Adrenal gland (tissue), 12 donors: ENCODE results near the gene CA7. TPM values are rescaled to one million over a fixed set of nuclear protein-coding genes. Genes with fewer than 3 reads are reported as not detected.

ENCODE experiments used
- DNase-seq, 7 donors: peaks; one replicate each; pipeline ENCODE4 v3.0.0-alpha.2; 2019 to 2020
- H3K27ac ChIP-seq, 5 donors: fragments of 200-600 bp; sonication (generic) in 4 of 5; 1 replicate in 3 of 5; 2 replicates in 2 of 5; pipeline versions ENCODE4 v1.5.1 to v1.8.0; 2016 to 2020; ENCODE audit warnings: mild to moderate bottlenecking in 1 of 5
- H3K27me3 ChIP-seq: fragments of 200-600 bp; 2 replicates; pipeline ENCODE4 v1.8.0; 2021
- H3K36me3 ChIP-seq, 2 donors: fragments of 200-600 bp; replicated peaks in 1 of 2; 1 replicate in 1 of 2; 2 replicates in 1 of 2; pipeline versions ENCODE4 v1.5.1 to v1.8.0; 2018 to 2022
- H3K4me1 ChIP-seq, 2 donors: fragments of 200-600 bp; replicated peaks in 1 of 2; 1 replicate in 1 of 2; 2 replicates in 1 of 2; pipeline versions ENCODE4 v1.5.1 to v1.8.0; 2018 to 2021
- H3K4me3 ChIP-seq, 4 donors: fragments of 200-600 bp; sonication (generic) in 3 of 4; one replicate each; pipeline ENCODE4 v1.5.1; 2016 to 2018
- H3K9me3 ChIP-seq, 3 donors: fragments of 200-600 bp; sonication (generic) in 1 of 3; replicated peaks in 1 of 3; 1 replicate in 2 of 3; 2 replicates in 1 of 3; pipeline versions ENCODE4 v1.5.1 to v1.8.0; 2016 to 2021
- POLR2A ChIP-seq, 2 donors: fragments of 450-650 bp; IDR thresholded peaks; one replicate each; pipeline ENCODE4 v1.6.1; 2017; ENCODE audit warnings: antibody characterized with exemption in 2 of 2, mild to moderate bottlenecking in 2 of 2, moderate library complexity in 1 of 2
- WGBS, 4 donors: extraction: QIAGEN DNeasy Blood & Tissue Kit in 2 of 4; methylation state at CpG; one replicate each; pipeline versions ENCODE4 v1.1.5 to v1.1.7; 2013 to 2017; 5-methylcytosine and 5-hydroxymethylcytosine counted together
- intact Hi-C, 2 donors: fragments of 100-400 bp; cut with DNase I; formaldehyde crosslinking; loops; one replicate each; pipeline versions ENCODE4 v1.14.1 to v1.15.0; 2022 to 2023
- polyA plus RNA-seq, 3 donors: library from polyadenylated mRNA; stranded (reverse); fragments of 200-250 nt in 2 of 3; fragments of 350-450 nt in 1 of 3; fragmentation: Illumina TruSeq in 1 of 3; extraction: RNeasy Lipid Tissue Mini Kit (QIAGEN cat#74804) in 1 of 3; gene quantifications; one replicate each; pipeline ENCODE4 v1.2.3, GENCODE V29; 2013 to 2014
- total RNA-seq, 9 donors: library from RNA; depleted of rRNA in 4 of 9; stranded (reverse); fragments of >200 nt in 4 of 9; fragments of 120-200 nt in 1 of 9; fragmentation: NEBNext Ultra II Directional in 1 of 9; extraction: Animal tissue kit (Norgen Biotek cat#: 25700) in 1 of 9; gene quantifications; one replicate each; pipeline versions ENCODE4 v1.1.0 to v1.2.4, GENCODE V29; 2013 to 2023
- TF ChIP-seq, protein P1 (sequence below), 6 experiments: fragments of 450-650 bp in 4 of 6; fragments of 200-600 bp in 2 of 6; sonication (generic) in 1 of 6; IDR thresholded peaks; 1 replicate in 5 of 6; 2 replicates in 1 of 6; pipeline versions ENCODE4 v1.5.1 to v1.8.0; 2016 to 2021; ENCODE audit warnings: antibody characterized with exemption in 6 of 6, mild to moderate bottlenecking in 2 of 6, moderate library complexity in 1 of 6
- donor health status: healthy with polysubstance abuse.
- donor health status: Bipolar disorder and iron deficiency.
- donor health status: DM: yes; HTN: yes; CAD: no.
- donor health status: DM: no; HTN: no; CAD: no.
- donor health status: DM: no; HTN: no; CAD: no.
- donor health status: DM: yes; HTN: yes; CAD: no.

The CA7 gene
- total and polyA plus RNA-seq, 12 donors = not detected

DNA sequence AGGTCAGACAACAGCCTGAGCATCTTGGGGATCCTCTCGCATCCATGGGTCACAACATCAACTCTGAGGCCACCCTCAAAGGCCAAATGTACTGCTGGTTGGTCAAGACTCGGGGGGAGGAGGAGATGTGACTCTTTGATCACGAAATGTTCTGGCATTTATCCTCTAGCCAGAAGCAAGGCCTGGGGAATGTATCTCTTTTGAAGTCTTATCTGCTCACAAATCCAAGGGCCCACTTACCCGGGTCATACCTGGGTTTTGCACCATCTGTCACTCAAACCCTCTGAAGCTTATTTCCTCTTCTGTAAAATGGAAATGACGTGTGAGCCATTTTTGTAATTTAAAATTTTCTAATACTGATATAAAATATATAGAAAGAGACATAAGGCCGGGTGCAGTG is 13.2 kb downstream of the CA7 start:
- Histone ChIP-seq H3K27me3 (no peaks in the 10 kb centered on the region), H3K9me3 (no peaks in the 10 kb centered on the region), H3K4me1 (peaks cover 0 to 5% of the 10 kb centered on the region in 2 donors), H3K4me3 (no peak overlapping the region), H3K27ac (no peak overlapping the region), H3K36me3 (no peaks in the 10 kb centered on the region)
- DNase-seq = no peak
- intact Hi-C loops = no loop called here
- no peak for TF ChIP-seq POLR2A (IDR thresholded peaks at IDR 0.05)
- TF ChIP-seq, protein P1, sequence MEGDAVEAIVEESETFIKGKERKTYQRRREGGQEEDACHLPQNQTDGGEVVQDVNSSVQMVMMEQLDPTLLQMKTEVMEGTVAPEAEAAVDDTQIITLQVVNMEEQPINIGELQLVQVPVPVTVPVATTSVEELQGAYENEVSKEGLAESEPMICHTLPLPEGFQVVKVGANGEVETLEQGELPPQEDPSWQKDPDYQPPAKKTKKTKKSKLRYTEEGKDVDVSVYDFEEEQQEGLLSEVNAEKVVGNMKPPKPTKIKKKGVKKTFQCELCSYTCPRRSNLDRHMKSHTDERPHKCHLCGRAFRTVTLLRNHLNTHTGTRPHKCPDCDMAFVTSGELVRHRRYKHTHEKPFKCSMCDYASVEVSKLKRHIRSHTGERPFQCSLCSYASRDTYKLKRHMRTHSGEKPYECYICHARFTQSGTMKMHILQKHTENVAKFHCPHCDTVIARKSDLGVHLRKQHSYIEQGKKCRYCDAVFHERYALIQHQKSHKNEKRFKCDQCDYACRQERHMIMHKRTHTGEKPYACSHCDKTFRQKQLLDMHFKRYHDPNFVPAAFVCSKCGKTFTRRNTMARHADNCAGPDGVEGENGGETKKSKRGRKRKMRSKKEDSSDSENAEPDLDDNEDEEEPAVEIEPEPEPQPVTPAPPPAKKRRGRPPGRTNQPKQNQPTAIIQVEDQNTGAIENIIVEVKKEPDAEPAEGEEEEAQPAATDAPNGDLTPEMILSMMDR (IDR thresholded peaks at IDR 0.05) = no peak
- 81 to 86% (median 83%) methylated on average over 6 of the region's 6 CpGs for WGBS, 4 donors

DNA sequence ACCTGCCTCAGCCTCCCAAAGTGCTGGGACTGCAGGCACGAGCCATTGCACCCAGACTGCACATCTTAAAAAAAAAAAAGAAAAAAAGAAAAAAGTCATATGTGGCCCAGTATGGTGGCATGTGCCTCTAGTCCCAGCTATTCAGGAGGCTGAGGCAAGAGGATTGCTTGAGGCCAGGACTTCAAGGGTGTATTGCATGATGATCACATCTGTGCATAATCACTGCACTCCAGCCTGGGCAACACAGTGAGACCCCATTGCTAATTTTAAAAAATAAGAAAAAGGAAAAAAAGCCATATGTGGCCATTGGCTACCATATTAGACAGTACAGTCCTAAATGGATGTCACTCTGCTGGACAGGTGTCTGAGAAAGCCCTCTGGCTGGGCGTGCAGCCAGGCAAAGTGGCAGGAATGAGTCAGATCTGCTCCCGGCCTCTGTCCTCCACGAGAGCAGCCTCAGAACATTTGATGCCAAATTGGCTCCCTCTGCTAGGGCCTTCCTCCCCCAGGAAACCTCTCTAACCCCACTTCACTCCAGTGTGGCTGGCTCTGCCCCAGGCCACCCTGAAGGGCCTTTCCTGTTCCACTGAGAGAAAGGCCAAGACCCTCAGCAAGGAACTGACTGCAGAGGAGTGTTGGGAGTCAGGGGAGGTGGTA is 14.7 kb downstream of the CA7 start:
- WGBS, 4 donors = 33 to 46% (median 40%) methylated on average over 4 of the region's 4 CpGs
- no peaks in the 10 kb centered on the region for H3K27me3 ChIP-seq
- no peaks in the 10 kb centered on the region for H3K9me3 ChIP-seq

DNA sequence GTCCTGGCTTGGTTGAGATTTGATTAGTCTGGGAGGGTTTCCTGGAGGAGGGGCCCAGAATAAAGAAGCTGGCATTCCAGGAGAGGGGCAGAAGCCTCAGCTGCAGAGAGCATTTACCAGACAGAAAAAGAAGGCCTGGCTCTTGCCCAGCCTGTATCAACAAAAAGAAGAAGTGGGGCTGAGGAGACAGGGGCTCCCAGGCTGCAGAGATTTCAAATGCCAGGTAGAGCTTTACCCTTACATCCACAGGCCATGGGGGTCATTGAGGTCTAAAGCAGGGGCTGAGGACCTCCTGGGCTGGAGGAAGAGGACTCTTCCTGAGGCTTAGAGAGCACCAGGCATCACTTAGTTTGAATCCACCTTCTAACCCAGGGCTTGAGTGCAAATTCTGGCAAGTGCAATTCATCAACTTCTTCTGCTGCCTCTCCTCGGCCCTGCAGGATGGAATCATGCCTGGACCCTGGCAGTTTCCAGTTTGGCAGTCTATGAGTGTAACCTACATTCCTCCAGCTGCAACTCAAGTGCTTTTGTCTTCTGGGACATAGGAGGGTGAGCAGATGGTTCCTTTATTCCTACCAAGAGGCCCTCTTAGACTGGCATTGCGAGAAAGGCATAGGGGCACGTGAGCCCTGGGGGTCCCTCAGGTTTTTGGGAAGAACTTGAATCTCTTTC is 15.3 kb downstream of the CA7 start:
- DNase-seq = no peak
- H3K9me3 ChIP-seq = no peaks in the 10 kb centered on the region
- no peaks in the 10 kb centered on the region for H3K36me3 ChIP-seq
- WGBS, 4 donors = 64 to 76% (median 74%) methylated on average over 2 to 3 of the region's 3 CpGs
- TF ChIP-seq, protein P1 (IDR thresholded peaks at IDR 0.05) = no peak
- TF ChIP-seq POLR2A (IDR thresholded peaks at IDR 0.05) = no peak
- H3K27me3 ChIP-seq = no peaks in the 10 kb centered on the region
- no peak overlapping the region for H3K4me3 ChIP-seq
- no peak overlapping the region for H3K27ac ChIP-seq
- intact Hi-C loops = loop anchor here (10.0 kb wide), 3 partner anchors 125 to 455 kb away; partner anchors contain the start of gene CMTM3 (in 1 of the 2)
- peaks cover 0 to 5% of the 10 kb centered on the region in 2 donors for H3K4me1 ChIP-seq

More for the DNA sequence above, 14.7 kb downstream of the CA7 start:
- Histone ChIP-seq H3K36me3 (no peaks in the 10 kb centered on the region), H3K27ac (no peak overlapping the region), H3K4me1 (peaks cover 0 to 5% of the 10 kb centered on the region in 2 donors), H3K4me3 (no peak overlapping the region)
- no peak for TF ChIP-seq POLR2A (IDR thresholded peaks at IDR 0.05)
- TF ChIP-seq, protein P1 (IDR thresholded peaks at IDR 0.05) = no peak
- intact Hi-C loops = no loop called here
- DNase-seq = peak; percentile 88 to 94 (median 93)

DNA sequence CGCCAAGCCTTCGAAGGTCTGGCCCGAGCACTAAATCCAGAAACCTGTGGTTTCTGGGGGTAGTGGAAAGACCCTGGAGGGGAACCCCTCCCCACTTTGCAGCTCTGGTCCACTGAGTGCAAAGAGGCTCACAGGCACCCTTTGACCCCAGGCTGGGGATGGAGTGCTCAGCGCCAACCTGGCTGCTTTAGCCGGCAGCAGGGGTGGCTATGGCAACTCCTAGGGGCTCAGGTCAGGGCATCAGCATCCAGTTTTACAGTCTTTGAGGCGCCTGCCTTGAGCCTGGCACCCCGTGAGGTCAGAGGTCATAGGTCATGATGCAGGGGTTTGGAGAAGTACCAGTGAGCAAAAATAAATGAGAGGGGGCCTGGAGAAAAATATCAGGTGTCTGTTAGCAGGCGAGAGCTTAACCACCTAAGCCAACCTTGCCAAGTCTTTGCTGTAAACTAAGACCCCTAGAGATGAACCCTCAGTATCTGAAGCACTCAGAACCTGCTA is 17.9 kb downstream of the CA7 start:
- TF ChIP-seq, protein P1 (IDR thresholded peaks at IDR 0.05) = no peak
- no peak for TF ChIP-seq POLR2A (IDR thresholded peaks at IDR 0.05)
- H3K4me1 ChIP-seq = peaks cover 0 to 5% of the 10 kb centered on the region in 2 donors
- intact Hi-C loops = loop anchor here (10.0 kb wide), 3 partner anchors 127 to 457 kb away; partner anchors contain the start of gene CMTM3 (in 1 of the 2)

More for the DNA sequence above, 17.9 kb downstream of the CA7 start:
- Histone ChIP-seq H3K4me3 (no peak overlapping the region), H3K9me3 (no peaks in the 10 kb centered on the region), H3K27ac (no peak overlapping the region), H3K36me3 (no peaks in the 10 kb centered on the region), H3K27me3 (no peaks in the 10 kb centered on the region)
- WGBS, 4 donors = 75 to 93% (median 91%) methylated on average over 4 to 8 of the region's 8 CpGs
- DNase-seq = peak in 1 of 7 donors; percentile 7
